ENCODE results near the gene CNOT6. TPM values are rescaled to one million over a fixed set of nuclear protein-coding genes. Genes with fewer than 3 reads are reported as not detected.

Gene CNOT6
- total RNA-seq, 1 donor from 2014 or later: 8.0 TPM

DNA sequence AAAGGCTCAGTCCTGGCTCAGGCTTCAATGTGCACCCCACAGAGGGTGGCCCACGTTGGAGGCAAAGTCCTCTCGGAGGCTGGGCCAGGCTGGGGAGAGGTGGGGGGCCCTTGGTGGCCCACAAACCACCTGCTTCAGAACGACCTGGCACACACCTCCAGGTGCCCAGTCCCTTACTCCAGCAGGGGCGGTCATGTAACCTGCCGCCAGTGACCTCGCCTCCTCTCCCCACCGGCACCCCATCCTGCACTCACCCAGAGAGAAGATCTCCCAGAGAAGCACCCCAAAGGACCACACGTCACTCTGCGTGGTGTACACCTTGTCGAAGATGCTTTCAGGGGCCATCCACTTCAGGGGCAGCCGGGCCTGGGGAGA is 119.6 kb downstream of the CNOT6 start:
- no peak for DNase-seq (ENCODE audit: low read depth)

DNA sequence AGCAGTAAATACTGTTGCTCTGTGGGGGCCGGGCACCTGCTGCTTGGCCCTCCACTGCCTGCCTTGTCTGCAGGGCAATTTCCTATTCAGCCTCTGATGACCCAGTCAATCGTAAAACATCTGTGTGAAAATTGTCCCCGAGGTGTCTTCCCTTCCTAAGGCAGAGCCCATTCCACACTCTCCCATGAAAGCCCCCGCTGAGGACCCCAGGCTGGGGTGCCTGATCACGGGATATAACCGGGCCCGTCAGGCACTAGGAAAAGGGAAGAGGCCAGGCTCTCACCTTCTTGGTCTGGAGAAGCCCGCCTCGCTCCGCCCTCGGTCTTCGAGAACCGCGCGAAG is 124.3 kb downstream of the CNOT6 start:
- DNase-seq (ENCODE audit: low read depth): no peak

DNA sequence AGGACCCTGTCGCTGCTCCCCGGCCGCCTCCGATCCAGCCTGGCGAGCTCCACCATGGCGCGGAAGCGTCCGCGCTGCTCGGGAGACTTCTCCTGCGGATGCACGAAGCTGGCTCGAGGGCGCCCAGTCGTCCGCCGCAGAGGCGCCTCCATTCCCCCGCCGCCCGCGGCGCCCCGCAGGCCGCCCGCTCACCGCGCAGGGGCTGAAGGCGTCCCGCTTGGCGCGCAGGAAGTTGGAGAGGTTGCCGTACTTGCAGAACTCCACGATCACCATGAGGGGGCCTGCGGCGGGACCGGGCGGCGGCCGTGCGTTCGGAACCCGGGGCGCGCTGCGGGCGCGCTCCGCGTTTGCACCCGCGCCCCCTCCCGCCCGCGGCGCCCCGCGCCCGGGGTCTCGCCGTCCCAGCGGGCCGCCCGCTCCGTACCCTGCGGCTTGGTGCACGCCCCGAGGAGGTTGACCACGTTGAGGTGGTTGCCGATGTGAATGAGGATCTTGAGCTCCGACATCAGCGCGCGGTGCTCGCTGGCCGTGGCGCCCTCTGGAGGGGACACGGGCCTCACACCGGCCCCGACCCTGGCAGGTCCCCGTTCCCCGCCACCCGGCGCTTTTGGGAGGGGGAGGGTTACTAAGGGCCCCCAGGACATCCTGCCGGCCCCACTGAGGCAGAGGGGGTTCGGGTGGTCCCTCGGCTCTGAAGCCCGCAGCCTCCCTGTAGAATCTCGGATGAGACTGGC is 124.8 kb downstream of the CNOT6 start:
- DNase-seq (ENCODE audit: low read depth): no peak

DNA sequence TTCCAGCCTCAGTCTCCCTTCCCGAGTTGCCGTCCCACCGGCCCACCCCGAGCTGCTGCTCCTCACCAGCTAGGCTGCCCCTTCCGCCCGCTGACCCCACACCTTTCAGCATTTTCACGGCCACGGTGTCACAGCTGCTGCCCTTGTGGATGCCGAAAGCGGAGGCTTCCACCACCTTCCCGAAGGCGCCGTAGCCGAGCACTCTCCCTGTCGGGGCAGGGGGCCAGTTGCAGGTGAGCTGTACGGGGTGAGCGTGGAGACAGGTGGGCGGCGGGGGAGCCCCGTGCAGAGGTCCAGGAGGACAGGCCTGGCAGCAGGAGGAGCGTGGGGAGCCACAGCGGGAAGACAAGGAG is 125.4 kb downstream of the CNOT6 start:
- DNase-seq (ENCODE audit: low read depth): no peak

DNA sequence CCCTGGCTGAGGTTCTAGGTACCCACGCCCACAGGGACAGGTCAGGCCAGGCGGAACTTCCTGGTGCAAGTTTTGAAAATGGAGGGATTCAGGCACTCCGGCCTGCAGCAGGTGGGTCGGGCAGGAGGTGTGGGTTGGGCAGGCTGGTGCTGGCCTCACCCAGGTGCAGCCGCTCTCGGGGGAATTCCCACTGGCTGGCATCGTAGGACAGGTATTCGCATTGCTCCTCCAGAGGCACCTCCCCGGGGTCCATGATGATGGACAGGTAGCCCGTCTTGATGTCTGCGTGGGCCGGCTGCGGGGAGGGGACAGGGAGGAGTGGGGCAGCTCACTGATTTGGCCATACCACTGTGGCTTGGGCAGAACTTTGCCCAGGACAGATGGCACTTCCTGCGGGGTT is 125.8 kb downstream of the CNOT6 start:
- DNase-seq (ENCODE audit: low read depth): no peak

DNA sequence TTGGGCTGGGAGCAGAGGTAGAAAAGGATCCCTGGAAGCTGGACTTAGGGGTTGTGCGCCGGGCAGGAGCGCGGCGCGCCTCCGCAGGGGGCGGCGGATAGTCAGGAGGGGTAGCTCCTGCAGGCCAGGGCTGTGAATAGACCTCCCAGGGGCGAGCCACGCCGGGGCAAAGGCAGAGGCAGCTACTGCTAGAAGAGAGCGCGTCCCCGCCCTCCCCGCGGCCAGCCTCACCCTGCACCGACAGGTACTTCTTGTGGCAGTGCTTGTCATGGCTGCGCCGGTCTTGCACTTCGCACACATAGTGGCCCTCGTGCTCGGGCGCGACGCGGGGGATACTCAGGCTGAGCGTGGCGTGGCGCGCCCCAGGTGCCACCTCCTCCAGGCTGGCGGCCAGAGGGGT is 127.1 kb downstream of the CNOT6 start:
- DNase-seq (ENCODE audit: low read depth): no peak

DNA sequence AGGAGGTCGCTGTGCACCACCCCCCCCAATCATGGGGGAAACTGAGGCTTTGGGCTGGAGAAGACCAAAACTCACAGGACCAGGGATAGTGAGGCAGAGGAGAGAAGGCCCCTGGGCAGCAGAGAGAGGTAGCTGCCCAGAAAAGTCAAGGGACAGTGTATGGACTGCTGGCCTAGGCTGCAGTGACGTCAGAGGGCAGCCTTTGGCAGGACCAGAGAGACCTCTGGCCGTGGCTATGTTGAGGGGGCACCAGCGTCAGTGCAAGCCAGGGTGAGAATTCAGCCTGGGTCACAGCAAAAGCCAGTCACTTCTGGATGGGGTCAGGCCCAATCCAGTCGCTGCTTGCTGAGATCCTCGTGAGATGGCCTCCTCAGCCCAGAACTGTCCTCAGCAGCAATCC is 128.7 kb downstream of the CNOT6 start:
- DNase-seq (ENCODE audit: low read depth): no peak

DNA sequence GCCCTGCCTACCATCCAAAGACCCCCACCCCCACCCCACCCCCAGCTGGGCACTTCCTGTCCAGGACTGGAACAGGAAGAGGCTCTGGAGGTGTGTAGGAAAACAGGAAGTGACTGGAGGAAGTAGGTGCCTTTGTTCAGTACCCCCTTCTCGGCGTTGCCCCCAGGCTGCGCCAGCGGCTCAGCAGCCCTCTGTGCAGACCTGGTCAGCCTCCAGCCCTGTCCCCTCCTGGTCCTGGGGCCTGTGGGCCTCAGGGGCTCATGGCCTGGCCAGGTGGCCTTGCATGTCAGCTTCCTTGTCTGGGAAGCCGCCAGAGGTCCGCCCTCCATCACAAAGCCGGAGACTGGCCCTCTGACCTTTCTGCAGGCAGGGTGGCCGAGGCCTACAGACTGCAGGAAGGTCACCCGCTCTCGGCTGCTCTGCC is 129.2 kb downstream of the CNOT6 start:
- DNase-seq (ENCODE audit: low read depth): no peak

DNA sequence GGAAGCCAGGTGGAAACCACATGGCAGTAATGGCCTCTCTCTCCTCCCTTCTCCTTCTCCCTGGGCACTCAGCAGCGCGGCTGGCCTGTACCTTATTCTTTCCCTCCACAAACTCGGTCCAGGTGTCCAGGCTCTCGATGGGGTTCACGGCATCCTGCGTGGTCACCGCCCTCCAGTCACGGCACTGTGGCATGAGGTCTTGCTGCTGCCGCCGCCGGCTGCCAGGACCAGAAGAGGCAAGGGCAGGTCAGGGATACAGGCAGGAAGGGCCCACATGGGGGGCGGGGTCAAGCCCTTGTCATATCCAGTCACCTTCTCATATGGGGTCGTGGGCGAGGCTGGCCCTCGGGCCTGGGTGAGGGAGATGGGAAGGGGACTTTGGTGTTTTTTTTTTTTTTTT is 129.7 kb downstream of the CNOT6 start:
- DNase-seq (ENCODE audit: low read depth): no peak

DNA sequence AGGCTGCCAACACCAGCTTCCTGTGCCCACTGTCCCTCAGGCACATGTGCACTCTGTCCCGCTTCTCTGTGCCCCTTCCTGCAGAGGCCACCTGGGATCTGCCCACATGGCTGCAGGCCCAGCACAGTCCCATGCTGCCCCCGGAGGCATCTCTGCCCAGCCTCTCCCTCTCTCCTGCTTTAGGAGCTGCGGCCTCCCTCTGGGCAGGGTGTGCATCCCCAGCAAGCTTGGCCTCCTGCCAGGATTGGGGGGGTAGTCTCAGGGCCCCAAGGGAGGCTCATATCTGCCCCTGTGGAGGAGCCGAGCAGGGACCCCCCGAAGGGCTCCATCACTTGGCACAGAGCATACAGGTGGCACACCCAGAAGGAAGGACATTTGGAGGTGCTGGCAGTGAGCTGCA is 130.4 kb downstream of the CNOT6 start:
- DNase-seq (ENCODE audit: low read depth): no peak

DNA sequence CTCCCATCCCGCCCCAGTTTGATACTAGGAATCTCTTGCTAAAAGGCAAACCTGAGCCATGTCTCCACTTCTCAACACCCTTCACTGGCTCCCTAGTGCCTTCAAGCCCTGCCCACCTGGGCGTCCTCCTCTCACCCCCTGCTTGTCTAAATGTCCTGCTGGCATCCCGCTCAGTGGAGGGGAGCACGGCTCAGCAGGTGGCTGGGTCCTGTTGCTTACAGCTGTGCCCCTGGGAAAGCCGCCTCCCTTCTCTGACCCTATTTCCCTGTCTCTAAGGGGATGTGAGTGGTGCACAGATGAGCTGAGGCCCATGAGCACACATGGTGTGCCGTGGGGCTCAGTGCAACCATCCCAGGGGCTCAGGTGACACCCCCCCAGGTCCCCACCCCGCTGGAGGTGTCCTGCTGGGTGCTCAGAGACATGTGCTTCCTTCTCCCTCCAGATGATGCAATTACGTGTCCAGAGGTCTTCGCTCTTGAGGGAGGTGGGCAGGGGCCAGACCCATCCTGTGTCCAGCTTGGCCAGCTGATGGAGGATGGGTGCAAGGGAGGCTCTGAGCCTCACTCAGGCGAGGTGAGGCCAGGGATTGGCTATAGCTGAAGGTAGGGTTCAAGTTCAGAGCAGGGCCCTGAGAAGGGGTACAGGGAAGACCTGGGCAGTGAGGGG is 131.1 kb downstream of the CNOT6 start:
- DNase-seq (ENCODE audit: low read depth): no peak

DNA sequence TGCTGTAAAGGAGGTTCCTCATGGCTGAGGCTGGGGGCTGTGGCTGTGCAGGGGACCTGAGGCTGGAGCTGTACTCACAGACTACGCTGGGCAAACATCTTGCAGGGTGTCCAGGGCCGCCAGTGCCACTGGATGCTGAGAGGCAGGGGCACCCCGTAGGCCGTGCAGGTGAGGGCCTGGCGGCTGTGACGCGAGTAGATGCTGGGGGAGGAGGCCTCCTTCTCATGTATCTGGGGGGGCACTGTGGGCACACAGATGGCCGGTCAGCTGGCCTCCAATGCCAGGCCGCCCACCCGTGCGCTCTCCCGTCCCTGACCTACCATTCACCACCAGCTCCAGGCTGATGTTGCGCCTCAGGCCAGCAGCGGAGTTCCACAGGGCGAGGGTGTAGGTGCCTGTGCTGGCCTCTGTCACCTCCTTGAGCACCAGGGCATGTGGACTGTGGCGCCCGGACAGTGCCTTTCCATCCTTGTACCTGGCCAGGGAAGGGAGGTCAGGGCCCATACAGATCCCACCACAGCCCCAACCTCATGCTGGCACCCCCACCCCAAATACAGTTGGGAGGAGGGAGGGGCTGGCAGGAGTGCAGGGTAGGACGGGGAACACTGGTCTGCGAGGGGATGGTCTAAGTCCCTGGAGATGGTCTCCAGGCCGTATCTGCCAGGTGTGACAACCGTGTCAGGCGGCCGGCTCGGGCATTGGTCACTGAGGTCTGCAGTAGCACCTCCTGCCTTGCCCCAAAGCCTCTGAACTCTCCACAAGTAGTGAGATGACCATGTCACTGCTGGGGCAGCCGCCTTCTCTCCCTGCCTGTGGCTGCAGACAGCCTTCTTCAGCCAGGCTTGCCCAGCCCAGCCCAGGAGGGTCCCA is 131.8 kb downstream of the CNOT6 start:
- DNase-seq (ENCODE audit: low read depth): no peak

DNA sequence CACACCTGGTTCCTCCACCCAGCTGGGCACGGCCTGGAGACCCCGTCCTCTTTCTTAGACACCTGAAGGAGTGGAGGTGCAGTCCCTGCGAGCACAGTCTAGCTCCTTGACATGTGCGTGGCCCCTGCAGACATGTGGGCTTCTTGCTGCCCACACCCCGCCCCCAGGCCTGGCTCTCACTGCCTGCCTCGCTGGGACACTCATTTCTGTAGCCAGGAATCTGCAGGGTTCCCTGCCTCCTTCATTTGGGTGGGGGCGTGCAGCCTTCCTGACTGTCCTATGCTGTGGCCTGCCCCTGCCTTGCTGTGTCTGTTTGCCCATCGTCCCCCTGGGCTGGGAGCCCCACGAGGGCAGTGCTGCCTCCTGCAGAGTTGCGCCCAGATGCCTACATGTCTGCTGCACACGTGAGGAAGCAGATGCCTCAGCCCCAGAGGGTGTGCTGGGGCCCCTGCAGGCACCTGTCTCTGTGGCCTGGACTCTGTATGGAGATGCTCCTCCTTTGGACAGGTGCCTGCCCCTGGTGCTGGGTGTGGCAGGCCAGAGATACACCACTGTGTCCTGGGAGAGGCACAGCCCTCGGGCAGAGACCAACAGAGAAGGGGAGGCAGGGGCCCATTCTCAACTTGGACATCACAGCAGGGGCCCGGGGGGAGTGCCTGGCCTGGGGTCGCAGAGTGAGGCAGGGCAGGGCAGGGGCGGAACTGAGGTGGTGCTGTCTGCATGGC is 132.6 kb downstream of the CNOT6 start:
- peak; percentile 67 for DNase-seq (ENCODE audit: low read depth)

DNA sequence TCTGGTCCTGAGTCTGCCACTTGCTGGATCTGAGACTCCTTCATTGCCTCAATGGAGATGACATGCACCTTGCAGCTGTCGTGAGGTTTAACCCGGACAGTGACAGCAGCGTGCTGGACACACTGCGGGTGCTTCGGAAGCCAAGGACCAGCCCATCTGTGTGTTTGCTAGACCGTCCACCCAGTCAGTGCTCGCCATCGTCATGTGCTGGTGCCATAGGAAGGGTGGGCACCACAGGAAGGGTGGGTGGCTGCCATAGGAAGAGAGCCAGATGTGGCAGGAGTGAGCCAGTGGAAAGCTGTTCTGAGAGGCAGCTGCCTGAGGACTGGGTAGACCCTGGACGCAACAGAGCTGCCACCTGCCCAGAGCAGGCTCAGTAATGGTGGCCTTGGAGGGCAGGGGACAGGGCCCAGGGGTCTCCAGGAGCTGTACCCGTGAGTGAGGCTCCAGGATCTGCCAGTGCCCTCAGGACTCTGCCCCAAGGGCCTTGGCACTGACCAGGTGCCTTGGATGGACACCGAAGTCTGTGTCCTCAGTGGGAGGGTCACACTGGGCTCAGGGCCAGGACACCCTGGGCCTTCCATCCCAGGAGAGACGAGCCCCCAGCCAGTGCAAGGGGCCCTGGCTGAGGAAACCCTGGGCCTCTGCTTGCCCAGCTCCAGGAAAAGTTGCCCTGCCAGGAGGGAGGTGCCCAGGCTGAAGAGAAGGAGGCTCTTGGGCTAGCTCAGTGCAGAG is 133.4 kb downstream of the CNOT6 start:
- DNase-seq (ENCODE audit: low read depth): peak; percentile 85

Other genes starting within 250 kb of the CNOT6 start
- gene MAPK9, start 202.3 kb upstream of the CNOT6 start, total RNA-seq: 20.4 and 20.5 TPM in 2 replicates
- 11.2 and 13.8 TPM in 2 replicates for gene GFPT2, start 141.0 kb upstream of the CNOT6 start, total RNA-seq
- gene SCGB3A1, start 97.1 kb downstream of the CNOT6 start, total RNA-seq: not detected in 2 replicates
- 0.75 and 2.4 TPM in 2 replicates for gene FLT4, start 155.2 kb downstream of the CNOT6 start, total RNA-seq
- not detected in 2 replicates for gene OR2Y1, start 245.7 kb downstream of the CNOT6 start, total RNA-seq